ENCODE measurements around the gene BOK. TPM values are rescaled to one million over a fixed set of nuclear protein-coding genes. Genes with fewer than 3 reads are reported as not detected.

BOK gene
- total and polyA plus RNA-seq, 2 of the 13 experiments (the other 11 are each of a cell fraction or from before 2014, with no cell fraction given) = 35.5 to 39.2 TPM

GRCh38 chr2:241560162-241560882 lies 1.8 kb downstream of the BOK start (continued):
- TF ChIP-seq, protein P1, sequence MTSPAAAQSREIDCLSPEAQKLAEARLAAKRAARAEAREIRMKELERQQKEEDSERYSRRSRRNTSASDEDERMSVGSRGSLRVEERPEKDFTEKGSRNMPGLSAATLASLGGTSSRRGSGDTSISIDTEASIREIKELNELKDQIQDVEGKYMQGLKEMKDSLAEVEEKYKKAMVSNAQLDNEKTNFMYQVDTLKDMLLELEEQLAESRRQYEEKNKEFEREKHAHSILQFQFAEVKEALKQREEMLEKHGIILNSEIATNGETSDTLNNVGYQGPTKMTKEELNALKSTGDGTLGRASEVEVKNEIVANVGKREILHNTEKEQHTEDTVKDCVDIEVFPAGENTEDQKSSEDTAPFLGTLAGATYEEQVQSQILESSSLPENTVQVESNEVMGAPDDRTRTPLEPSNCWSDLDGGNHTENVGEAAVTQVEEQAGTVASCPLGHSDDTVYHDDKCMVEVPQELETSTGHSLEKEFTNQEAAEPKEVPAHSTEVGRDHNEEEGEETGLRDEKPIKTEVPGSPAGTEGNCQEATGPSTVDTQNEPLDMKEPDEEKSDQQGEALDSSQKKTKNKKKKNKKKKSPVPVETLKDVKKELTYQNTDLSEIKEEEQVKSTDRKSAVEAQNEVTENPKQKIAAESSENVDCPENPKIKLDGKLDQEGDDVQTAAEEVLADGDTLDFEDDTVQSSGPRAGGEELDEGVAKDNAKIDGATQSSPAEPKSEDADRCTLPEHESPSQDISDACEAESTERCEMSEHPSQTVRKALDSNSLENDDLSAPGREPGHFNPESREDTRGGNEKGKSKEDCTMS (CRISPR knock-in tag; conservative IDR thresholded peaks at IDR 0.05) = no peak
- TF ChIP-seq ZNF512B (CRISPR knock-in tag; IDR thresholded peaks at IDR 0.05; ENCODE audit: borderline replicate concordance) (no peak), ZNF790 (CRISPR knock-in tag; IDR thresholded peaks at IDR 0.05; ENCODE audit: borderline replicate concordance) (0 out of 2 replicates have a peak, but pooled peaks have one; percentile 32), ZSCAN25 (CRISPR knock-in tag; IDR thresholded peaks at IDR 0.05) (no peak), ZNF484 (CRISPR knock-in tag; IDR thresholded peaks at IDR 0.05; ENCODE audit: borderline replicate concordance, low read depth) (no peak), KLF15 (CRISPR knock-in tag; IDR thresholded peaks at IDR 0.05; ENCODE audit: borderline replicate concordance) (no peak), ZNF33A (CRISPR knock-in tag; IDR thresholded peaks at IDR 0.05; ENCODE audit: borderline replicate concordance) (0 out of 2 replicates have a peak, but pooled peaks have one; percentile 31), GZF1 (CRISPR knock-in tag; IDR thresholded peaks at IDR 0.05) (no peak), ZSCAN21 (CRISPR knock-in tag; IDR thresholded peaks at IDR 0.05; ENCODE audit: borderline replicate concordance) (0 out of 2 replicates have a peak, but pooled peaks have one; percentile 41), TOPORS (CRISPR knock-in tag; IDR thresholded peaks at IDR 0.05) (no peak), U2AF1 (optimal IDR thresholded peaks at IDR 0.05; ENCODE audit: low read depth, low read length) (no peak), FOSL1 (CRISPR knock-in tag; IDR thresholded peaks at IDR 0.05; ENCODE audit: borderline replicate concordance) (no peak), HCFC1 (IDR thresholded peaks at IDR 0.05; ENCODE audit: low read depth, low read length) (no peak), TBL1XR1 (IDR thresholded peaks at IDR 0.05; ENCODE audit: borderline replicate concordance, low read length, partially characterized antibody) (no peak)
- TF ChIP-seq, protein P2, sequence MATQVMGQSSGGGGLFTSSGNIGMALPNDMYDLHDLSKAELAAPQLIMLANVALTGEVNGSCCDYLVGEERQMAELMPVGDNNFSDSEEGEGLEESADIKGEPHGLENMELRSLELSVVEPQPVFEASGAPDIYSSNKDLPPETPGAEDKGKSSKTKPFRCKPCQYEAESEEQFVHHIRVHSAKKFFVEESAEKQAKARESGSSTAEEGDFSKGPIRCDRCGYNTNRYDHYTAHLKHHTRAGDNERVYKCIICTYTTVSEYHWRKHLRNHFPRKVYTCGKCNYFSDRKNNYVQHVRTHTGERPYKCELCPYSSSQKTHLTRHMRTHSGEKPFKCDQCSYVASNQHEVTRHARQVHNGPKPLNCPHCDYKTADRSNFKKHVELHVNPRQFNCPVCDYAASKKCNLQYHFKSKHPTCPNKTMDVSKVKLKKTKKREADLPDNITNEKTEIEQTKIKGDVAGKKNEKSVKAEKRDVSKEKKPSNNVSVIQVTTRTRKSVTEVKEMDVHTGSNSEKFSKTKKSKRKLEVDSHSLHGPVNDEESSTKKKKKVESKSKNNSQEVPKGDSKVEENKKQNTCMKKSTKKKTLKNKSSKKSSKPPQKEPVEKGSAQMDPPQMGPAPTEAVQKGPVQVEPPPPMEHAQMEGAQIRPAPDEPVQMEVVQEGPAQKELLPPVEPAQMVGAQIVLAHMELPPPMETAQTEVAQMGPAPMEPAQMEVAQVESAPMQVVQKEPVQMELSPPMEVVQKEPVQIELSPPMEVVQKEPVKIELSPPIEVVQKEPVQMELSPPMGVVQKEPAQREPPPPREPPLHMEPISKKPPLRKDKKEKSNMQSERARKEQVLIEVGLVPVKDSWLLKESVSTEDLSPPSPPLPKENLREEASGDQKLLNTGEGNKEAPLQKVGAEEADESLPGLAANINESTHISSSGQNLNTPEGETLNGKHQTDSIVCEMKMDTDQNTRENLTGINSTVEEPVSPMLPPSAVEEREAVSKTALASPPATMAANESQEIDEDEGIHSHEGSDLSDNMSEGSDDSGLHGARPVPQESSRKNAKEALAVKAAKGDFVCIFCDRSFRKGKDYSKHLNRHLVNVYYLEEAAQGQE (IDR thresholded peaks at IDR 0.05; ENCODE audit: borderline replicate concordance in 1 of 2, low read depth in 1 of 2, low read length in 2 of 2) = no peak
- TF ChIP-seq, protein P3, sequence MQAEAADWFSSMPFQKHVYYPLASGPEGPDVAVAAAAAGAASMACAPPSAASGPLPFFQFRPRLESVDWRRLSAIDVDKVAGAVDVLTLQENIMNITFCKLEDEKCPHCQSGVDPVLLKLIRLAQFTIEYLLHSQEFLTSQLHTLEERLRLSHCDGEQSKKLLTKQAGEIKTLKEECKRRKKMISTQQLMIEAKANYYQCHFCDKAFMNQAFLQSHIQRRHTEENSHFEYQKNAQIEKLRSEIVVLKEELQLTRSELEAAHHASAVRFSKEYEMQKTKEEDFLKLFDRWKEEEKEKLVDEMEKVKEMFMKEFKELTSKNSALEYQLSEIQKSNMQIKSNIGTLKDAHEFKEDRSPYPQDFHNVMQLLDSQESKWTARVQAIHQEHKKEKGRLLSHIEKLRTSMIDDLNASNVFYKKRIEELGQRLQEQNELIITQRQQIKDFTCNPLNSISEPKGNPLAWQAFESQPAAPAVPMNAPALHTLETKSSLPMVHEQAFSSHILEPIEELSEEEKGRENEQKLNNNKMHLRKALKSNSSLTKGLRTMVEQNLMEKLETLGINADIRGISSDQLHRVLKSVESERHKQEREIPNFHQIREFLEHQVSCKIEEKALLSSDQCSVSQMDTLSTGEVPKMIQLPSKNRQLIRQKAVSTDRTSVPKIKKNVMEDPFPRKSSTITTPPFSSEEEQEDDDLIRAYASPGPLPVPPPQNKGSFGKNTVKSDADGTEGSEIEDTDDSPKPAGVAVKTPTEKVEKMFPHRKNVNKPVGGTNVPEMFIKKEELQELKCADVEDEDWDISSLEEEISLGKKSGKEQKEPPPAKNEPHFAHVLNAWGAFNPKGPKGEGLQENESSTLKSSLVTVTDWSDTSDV (CRISPR knock-in tag; IDR thresholded peaks at IDR 0.05) = no peak
